KMS-11 (cell line): ENCODE measurements around the gene ITGA1.
"Not testable (repeated sequence)": the region's sequence is repeated elsewhere in the genome, so short reads cannot be mapped to it uniquely, and the experiment has no call there.

Experiments
- H2AFZ ChIP-seq: fragments of 200-600 bp; sonication (generic); 2 replicates; pipeline ENCODE4 v1.6.1; 2016; ENCODE audit warnings: antibody characterized with exemption, mixed run types, low read depth
- H3K27ac ChIP-seq: fragments of 200-600 bp; sonication (generic); 2 replicates; pipeline ENCODE4 v1.6.1; 2016; ENCODE audit warnings: mild to moderate bottlenecking, mixed run types
- H3K27me3 ChIP-seq: fragments of 200-600 bp; sonication (generic); 2 replicates; pipeline ENCODE4 v1.6.1; 2017; ENCODE audit warnings: mild to moderate bottlenecking, low read depth, mixed run types, moderate library complexity; ENCODE audit not compliant: insufficient read depth
- H3K36me3 ChIP-seq: fragments of 200-600 bp; sonication (generic); 2 replicates; pipeline ENCODE4 v1.6.1; 2017; ENCODE audit warnings: mild to moderate bottlenecking, mixed run types; ENCODE audit not compliant: insufficient read depth
- H3K4me1 ChIP-seq: fragments of 200-600 bp; sonication (generic); 2 replicates; pipeline ENCODE4 v1.6.1; 2016; ENCODE audit warnings: mild to moderate bottlenecking, low read depth, mixed run types; ENCODE audit not compliant: poor library complexity, severe bottlenecking
- H3K4me2 ChIP-seq: fragments of 200-600 bp; sonication (generic); 2 replicates; pipeline ENCODE4 v1.7.0; 2016; ENCODE audit warnings: mild to moderate bottlenecking, mixed run types
- H3K4me3 ChIP-seq: fragments of 200-600 bp; sonication (generic); IDR thresholded peaks from 2 replicates; pipeline ENCODE4 v1.6.1; 2017; ENCODE audit warnings: low read depth, low read length, mixed read lengths; ENCODE audit not compliant: insufficient read depth
- H3K79me2 ChIP-seq: fragments of 200-600 bp; sonication (generic); 2 replicates; pipeline ENCODE4 v1.6.1; 2016; ENCODE audit warnings: low read depth, mixed run types; ENCODE audit not compliant: insufficient read depth
- H3K9ac ChIP-seq: fragments of 200-600 bp; sonication (generic); 2 replicates; pipeline ENCODE4 v1.6.1; 2016; ENCODE audit warnings: mild to moderate bottlenecking, mixed run types
- H4K20me1 ChIP-seq: fragments of 200-600 bp; sonication (generic); 2 replicates; pipeline ENCODE4 v1.6.1; 2016; ENCODE audit warnings: mild to moderate bottlenecking, mixed run types; ENCODE audit not compliant: insufficient read depth
- CTCF ChIP-seq: fragments of 200-600 bp; sonication (generic); conservative IDR thresholded peaks from 2 replicates; pipeline ENCODE4 v1.6.1; 2017; ENCODE audit warnings: low read depth, mild to moderate bottlenecking, antibody characterized with exemption, low read length, moderate library complexity, mixed read lengths

ITGA1 gene

GRCh38 chr5:52961274-52961681 lies 173.6 kb downstream of the ITGA1 start:
- Histone ChIP-seq H3K27me3 (no peaks in the 10 kb centered on the region), H3K36me3 (no peaks in the 10 kb centered on the region), H2AFZ (no peak overlapping the region), H4K20me1 (no peaks in the 10 kb centered on the region), H3K79me2 (no peaks in the 10 kb centered on the region), H3K4me3 (no peak overlapping the region), H3K4me1 (no peaks in the 10 kb centered on the region), H3K9ac (no peak overlapping the region), H3K4me2 (no peak overlapping the region), H3K27ac (no peak overlapping the region)
- no peak for TF ChIP-seq CTCF

- Histone ChIP-seq H3K4me3 (no peak overlapping the region), H3K79me2 (no peaks in the 10 kb centered on the region), H3K9ac (no peak overlapping the region), H4K20me1 (no peaks in the 10 kb centered on the region), H3K36me3 (no peaks in the 10 kb centered on the region), H3K27ac (no peak overlapping the region), H3K27me3 (no peaks in the 10 kb centered on the region), H3K4me2 (no peak overlapping the region), H2AFZ (no peak overlapping the region), H3K4me1 (no peaks in the 10 kb centered on the region)
- no peak for TF ChIP-seq CTCF
These were observed 175.9 kb downstream of the ITGA1 start for GRCh38 chr5:52963636-52964035.

GRCh38 chr5:52964138-52964537 lies 176.4 kb downstream of the ITGA1 start:
- H3K27me3 ChIP-seq, result no peaks in the 10 kb centered on the region
- no peaks in the 10 kb centered on the region for H3K36me3 ChIP-seq
- no peak overlapping the region for H3K9ac ChIP-seq
- H2AFZ ChIP-seq, result no peak overlapping the region
- no peak overlapping the region for H3K4me3 ChIP-seq
- TF ChIP-seq CTCF, result no peak
- H3K4me2 ChIP-seq, result no peak overlapping the region
- no peaks in the 10 kb centered on the region for H3K4me1 ChIP-seq
- no peaks in the 10 kb centered on the region for H4K20me1 ChIP-seq
- H3K79me2 ChIP-seq, result no peaks in the 10 kb centered on the region
- no peak overlapping the region for H3K27ac ChIP-seq

- not testable (repeated sequence) for H3K4me1 ChIP-seq, H3K36me3 ChIP-seq, H3K79me2 ChIP-seq, H2AFZ ChIP-seq, H3K4me2 ChIP-seq, H4K20me1 ChIP-seq, H3K27ac ChIP-seq, H3K27me3 ChIP-seq, H3K4me3 ChIP-seq, H3K9ac ChIP-seq
These were observed 188.4 kb downstream of the ITGA1 start for GRCh38 chr5:52976157-52976556.

- Histone ChIP-seq H2AFZ (no peak overlapping the region), H3K4me2 (no peak overlapping the region), H3K27ac (no peak overlapping the region), H3K36me3 (no peaks in the 10 kb centered on the region), H3K9ac (no peak overlapping the region), H3K4me3 (no peak overlapping the region), H4K20me1 (no peaks in the 10 kb centered on the region), H3K79me2 (no peaks in the 10 kb centered on the region), H3K4me1 (no peaks in the 10 kb centered on the region), H3K27me3 (no peaks in the 10 kb centered on the region)
- TF ChIP-seq CTCF, result no peak
These were observed 189.7 kb downstream of the ITGA1 start for GRCh38 chr5:52977264-52977897.
